ENCODE results near the gene KLK12.
"Not testable (repeated sequence)": the region's sequence is repeated elsewhere in the genome, so short reads cannot be mapped to it uniquely, and the experiment has no call there.

Gene KLK12

GRCh38 chr19:51012661-51013190 is 22.1 kb downstream of the KLK12 start:
- no peak for FAIRE-seq

- FAIRE-seq = no peak
These were observed 24.6 kb downstream of the KLK12 start for GRCh38 chr19:51010066-51010795.

DNA sequence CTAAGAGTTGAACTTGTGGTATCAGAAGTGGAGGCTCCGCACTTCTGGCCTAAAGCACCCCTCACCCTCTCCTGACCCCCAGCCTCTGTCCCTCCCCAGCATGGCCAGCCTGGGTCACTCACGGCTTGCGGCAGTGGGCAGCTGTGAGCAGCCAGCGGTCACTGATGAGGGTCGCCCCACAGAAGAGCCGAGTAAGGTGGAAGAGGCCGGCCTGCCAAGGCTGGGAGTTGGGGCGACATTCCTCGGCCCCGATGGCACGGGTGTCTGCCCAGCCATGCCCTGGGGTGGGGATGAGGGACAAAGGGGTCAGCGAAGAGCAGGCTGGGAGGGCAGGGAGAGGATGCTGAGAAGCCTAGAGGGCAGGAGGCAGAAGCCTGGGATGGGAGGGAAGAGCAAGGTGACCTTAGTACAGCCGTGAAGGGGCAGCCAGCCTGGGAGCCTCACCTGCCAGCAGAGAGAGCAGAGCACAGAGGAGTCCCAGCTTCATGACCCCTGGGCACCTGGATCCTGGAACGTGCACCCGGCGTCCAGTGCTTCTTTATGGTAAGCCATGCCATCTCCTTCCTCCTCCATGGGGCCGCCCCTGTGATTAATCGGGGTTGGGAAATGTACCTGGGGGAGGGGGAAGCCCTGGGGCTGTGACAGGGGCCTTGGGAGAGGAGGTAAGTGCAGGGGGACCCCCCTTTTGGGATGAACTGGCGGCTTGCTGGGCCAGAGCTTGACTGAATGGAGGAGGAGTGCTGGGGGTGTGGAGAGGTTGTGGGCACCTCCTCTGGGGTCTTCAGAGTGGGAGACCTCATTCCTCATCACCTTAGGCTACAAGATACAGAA is 25.5 kb downstream of the KLK12 start:
- no peak for FAIRE-seq

GRCh38 chr19:51007488-51007887 is 27.3 kb downstream of the KLK12 start:
- FAIRE-seq = no peak

- FAIRE-seq = no peak
These were observed 28.4 kb downstream of the KLK12 start for GRCh38 chr19:51006406-51006805.

DNA sequence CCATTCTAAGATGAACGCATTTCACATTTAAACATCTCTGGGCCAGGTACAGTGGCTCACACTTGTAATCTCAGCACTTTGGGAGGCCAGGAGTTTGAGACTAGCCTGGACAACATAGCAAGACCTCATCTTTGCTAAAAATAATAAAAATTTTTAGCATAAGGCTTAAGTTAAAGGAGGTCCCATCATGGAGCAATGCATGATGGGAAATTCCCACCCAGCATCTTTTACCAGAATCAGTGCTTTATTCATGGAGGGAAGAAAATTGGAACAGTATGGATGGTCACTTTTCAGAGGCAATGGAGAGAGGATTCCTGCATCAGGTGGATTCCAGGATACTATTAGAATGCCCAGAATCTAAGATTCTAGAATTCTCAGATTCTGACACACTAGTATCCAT is 29.6 kb downstream of the KLK12 start:
- no peak for FAIRE-seq

DNA sequence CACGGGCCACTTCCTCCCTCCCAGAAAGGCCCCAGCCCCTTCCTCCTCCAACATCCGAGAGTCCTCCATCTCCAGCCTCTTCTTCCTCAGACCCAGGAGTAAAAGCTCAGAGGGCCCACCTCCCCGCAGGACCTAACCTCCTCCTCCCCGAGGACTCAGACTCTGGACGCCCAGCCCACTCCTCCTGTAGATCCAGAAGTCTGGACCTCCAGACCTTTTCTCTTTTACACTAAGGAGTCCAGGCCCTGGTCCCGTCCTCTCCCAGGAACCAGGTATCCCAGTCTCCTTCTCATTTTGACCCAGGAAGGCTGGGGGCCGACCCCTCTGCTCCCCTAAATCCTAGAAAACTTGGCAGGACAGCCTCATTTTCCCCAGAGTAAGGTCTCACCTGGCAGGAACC is 31.5 kb downstream of the KLK12 start:
- FAIRE-seq = no peak

DNA sequence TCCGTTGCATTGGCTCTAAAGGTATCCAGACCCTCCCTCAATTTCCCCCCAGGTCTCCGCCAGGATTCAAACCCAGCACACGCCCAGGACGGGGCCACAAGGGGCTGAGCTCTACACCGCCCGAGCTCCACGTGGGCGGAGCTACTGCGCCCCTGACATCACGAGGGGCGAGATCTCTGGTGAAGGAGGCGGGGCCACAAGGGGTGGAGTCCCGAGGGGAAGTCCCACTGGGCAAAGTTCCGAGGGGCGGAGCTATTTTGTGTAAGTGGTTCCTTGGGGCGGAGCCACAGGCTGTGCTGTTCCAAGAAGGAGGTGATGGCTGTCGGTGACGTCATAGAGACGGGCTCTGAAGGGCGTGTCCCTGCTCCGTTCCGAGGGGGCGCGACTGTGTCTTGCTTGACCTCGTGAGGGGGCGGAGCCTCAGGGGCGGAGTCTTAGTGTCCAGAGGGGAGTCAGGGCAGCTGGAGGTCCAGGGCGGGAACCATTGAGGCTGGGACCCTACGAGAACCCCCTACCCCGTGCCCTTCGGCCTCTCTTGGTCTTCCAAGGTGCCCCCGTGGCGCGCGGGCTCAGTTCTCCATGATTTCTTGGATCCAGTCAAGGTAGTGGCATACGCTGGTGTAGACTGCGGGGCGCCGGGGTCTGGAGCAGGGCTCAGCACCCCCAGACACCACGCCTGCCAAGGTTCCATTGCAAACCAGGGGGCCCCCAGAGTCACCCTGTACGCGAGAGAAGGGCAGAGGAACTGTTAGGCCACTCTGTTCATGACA is 32.1 kb downstream of the KLK12 start:
- no peak for FAIRE-seq

DNA sequence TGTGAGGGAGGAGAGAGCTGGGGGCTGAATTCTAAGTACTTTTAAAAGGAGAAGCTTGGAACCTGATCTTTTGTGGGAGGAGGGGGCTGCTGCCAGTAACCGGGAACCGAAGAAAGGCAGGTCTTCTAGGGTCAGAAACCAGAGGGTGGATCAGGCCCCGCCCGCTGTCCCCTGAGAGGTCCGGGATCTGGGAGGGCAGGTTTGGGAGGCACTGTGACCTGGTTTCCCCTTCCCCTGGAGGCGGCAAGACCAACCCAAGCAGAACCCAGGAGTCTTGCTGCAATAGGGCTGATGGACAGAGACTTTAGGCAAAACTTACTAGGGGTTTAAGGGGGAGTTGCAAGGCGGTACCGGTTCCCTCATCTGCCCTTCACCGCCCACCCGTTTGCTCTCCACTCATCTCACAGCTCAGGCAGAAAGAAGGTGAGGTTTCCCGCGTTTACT is 32.7 kb downstream of the KLK12 start:
- no peak for FAIRE-seq

DNA sequence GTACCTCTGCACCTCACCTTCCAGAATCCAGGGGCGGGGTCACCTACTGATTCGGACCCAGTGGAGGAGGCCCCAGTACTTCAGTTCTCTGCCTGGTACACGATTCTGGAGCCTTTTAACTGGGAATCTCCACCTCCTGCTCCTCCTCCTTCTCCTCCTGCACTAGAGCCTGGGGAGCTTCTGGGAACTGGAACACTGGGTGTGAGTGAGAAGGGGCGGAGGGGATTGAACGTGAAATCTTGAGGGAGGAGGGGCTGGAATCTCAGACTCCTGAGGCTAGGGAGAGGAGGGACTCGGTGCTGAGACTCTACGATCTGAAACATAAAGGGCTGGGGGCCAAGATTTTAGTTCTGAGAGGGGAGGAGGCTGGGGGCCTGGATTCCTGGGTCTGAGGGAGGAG is 33.3 kb downstream of the KLK12 start, which contains the start of gene KLK8:
Gene KLK8 (minus strand): TSS at position 90 of the 400 bp plus-strand sequence. CDS start 437 bp downstream, outside the sequence.
- FAIRE-seq = no peak

DNA sequence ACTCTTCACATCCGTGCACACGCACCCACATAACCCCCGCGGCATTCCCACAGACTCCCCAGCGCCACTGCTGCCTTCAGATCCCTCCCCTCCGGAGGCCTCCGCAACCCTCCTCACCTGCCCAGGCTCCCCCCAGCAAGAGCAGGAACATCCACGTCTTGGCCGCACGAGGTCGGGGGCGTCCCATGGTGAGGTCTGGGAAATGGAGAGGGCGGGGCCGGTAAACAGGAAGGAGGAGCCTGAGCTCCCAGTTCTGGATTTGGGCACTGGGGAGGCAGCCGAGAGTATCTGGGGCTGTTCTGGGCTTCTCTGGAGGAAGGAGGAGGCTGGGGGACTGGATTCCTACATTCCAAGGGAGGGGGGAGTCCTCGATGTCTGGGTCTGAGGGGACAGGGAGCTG is 33.8 kb downstream of the KLK12 start:
- no peak for FAIRE-seq

GRCh38 chr19:51000426-51000825 is 34.4 kb downstream of the KLK12 start:
- no peak for FAIRE-seq

DNA sequence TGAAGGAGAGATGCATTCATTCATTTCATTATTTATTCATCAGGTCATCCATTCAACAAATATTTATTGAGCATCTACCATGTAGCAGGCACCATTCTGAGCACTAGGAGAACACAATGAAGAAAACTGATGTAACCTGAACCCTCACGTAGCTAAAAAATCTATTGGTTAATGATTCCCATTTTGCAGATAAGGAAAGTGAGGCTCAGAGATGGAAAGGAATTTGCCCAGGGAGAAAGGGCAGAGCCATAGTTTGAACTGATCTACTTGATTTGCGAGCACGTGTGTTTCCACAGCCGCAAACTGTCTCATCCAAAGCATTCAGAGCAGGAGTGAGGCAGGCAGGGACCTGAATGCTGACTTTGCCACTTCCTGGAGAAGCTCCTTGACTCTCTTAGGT is 36.1 kb downstream of the KLK12 start:
- no peak for FAIRE-seq

DNA sequence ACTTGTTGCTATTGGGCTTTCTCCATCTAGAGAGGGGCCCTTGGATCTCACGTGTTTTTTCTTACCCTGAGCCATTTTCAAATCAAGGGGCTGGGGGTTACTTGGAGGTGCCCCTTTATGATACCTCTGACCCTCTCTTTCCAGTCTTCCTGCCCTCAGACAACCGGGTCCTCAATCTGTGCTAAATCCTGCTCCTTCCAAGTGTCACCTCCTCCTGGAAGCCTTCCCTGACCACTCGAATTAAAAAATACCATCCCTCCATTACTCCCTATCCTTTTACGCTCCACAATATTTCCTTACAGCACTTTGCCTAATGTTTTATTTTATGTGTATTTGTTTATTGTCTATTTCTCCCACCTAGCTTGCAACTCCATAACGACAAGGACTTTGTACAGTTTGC is 36.7 kb downstream of the KLK12 start:
- FAIRE-seq = no peak

- no peak for FAIRE-seq
These were observed 40.7 kb downstream of the KLK12 start for GRCh38 chr19:50994129-50994528.

- FAIRE-seq = no peak
These were observed 42.2 kb downstream of the KLK12 start for GRCh38 chr19:50992666-50993035.

DNA sequence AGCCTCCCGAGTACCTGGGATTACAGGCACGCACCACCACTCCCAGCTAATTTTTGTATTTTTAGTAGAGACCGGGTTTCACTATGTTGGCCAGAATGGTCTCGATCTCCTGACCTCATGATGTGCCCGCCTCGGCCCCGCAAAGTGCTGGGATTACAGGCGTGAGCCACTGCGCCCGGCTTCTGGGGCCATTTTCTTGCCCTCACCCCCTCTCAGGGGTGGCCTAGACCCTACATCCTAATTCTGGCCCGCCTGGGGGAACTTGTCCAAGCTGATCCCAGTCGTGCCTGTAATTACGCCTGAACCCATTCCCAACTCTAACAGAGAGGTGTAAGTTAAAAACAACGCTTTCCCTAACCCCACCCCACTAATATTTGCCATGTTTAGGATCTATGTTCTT is 50.4 kb downstream of the KLK12 start:
- not testable (repeated sequence) for FAIRE-seq

DNA sequence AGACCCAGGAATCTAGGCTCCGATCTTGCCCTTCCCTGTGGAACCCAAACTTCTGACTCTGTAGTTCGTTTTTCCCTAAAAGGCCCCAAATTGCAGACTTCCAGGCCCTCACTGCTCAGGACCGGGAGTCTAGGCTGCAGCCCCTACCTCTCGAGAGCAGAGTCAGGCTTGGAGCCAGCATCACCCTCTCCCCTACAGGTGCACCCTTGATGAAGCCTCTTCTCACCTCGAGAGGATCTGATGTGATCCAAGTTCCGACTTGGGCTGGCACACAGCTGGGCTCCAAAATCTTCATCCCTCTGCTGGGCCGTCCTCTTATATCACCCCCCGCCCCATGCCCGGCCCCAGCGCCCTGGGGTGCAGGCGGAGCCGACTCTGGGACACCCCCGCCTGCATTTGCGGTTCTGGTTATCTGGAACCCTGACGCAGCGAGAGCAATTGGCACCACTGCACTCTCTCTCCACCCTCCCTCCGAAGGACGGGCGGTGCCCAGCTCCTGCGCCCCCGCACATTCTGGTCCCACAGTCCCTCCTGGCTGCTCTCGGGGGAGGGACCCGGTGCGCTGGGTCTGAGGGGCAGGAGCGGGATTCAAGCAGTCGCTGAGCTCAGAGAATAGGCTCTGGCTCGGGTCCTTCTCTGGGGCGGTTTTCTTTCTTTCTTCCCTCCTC is 51.0 kb downstream of the KLK12 start, which contains the start of gene KLK7:
Gene KLK7 (minus strand): TSS at position 293 of the 668 bp plus-strand sequence. CDS start 1,518 bp downstream, outside the sequence.
- no peak for FAIRE-seq

GRCh38 chr19:50982186-50982585 is 52.6 kb downstream of the KLK12 start:
- no peak for FAIRE-seq

DNA sequence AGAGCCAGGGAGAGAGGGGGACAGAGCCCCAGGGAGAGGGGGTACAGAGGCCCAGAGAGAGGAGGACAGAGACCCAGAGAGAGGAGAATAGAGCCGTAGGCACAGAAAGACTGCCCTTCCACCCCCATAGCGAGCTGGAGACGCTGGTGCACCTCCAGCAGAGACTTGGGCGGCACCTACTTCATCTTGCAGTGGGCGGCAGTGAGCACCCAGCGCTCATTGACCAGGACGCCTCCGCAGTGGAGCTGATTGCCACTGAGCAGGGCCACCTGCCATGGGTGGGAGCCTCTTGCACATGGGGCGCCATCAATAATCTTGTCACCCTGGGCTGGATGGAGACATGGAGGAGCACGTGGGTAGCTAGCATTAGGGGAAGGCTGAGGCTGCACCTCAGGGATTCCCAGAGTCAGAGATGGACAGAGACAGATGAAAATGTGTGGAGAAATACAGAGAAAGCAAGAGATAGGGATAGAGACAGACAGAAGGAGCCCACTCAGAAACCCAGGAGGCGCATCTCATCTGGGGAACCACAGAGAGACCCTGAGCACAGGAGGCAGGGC is 53.1 kb downstream of the KLK12 start:
- FAIRE-seq = no peak

DNA sequence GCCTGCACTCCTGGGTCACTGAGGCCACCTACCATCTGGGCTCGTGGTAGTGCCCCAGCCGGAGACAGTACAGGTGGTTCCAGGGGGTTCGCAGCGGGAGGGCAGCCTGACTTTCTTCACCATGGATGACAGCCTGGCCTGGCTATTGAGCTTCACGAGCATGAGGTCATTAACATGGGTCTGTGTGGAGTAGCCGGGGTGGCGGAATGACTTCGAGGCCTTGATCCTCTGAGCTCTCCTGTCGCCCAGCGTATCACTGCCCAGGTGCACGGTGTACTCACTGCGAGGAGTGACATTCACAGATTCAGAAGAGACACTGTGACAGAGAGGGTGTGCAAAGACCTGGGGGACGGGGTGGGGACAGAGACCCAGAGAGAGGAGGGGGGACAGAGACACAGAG is 54.6 kb downstream of the KLK12 start:
- no peak for FAIRE-seq

DNA sequence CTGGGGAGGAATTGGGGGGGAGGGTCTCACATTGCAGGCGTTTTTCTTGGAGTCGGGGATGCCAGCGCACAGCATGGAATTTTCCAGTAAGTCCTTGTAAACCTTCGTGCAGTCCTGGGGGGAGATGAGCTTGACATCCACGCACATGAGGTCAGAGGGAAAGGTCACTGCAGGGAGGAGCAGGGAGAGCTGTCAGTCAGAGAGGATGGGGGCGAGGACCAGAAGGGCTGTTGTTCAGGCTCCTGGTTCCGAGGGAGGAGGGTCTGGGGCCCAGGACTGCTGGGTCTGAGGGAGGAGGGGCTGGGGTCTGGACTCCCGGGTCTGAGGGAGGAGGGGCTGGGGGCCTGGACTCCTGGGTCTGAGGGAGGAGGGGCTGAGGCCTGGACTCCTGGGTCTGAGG is 55.0 kb downstream of the KLK12 start:
- FAIRE-seq = no peak

Measured in G401.6 (cell line).